H1 (cell line): ENCODE measurements around the gene NDUFAB1.
"Not testable (repeated sequence)": the region's sequence is repeated elsewhere in the genome, so short reads cannot be mapped to it uniquely, and the experiment has no call there.

ENCODE experiments used
- CTCF ChIP-seq, 3 experiments: IDR thresholded peaks; 1 replicate in 2 of 3; 2 replicates in 1 of 3; pipeline versions ENCODE4 v1.5.1 to v1.6.1; 2011; ENCODE audit warnings: low read length in 3 of 3, mild to moderate bottlenecking in 3 of 3, inconsistent platforms in 2 of 3, low read depth in 1 of 3, moderate library complexity in 1 of 3; ENCODE audit not compliant: insufficient read depth in 1 of 3; ENCODE audit errors: control extremely low read depth in 1 of 3
- HDAC2 ChIP-seq, 2 experiments: fragments of 300-600 bp in 1 of 2; sonication (generic) in 1 of 2; IDR thresholded peaks; 2 replicates each; pipeline ENCODE4 v1.6.1; 2011 to 2012; ENCODE audit warnings: low read depth in 2 of 2, low read length in 2 of 2, mild to moderate bottlenecking in 2 of 2, moderate library complexity in 2 of 2, borderline replicate concordance in 1 of 2, inconsistent platforms in 1 of 2
- PHF8 ChIP-seq: fragments of 200-600 bp; sonication (generic); conservative IDR thresholded peaks from 2 replicates; pipeline ENCODE4 v1.7.1; 2012; ENCODE audit warnings: low read depth, mild to moderate bottlenecking, inconsistent platforms, low read length, moderate library complexity
- POLR2A ChIP-seq, 2 experiments: IDR thresholded peaks; 1 replicate in 1 of 2; 2 replicates in 1 of 2; pipeline ENCODE4 v1.6.1; 2011; ENCODE audit warnings: low read depth in 2 of 2, low read length in 2 of 2, mild to moderate bottlenecking in 2 of 2; ENCODE audit errors: control extremely low read depth in 1 of 2
- POLR2AphosphoS5 ChIP-seq: IDR thresholded peaks from 2 replicates; pipeline ENCODE4 v1.6.1; 2011; ENCODE audit warnings: low read depth, low read length
- RBBP5 ChIP-seq: IDR thresholded peaks from 2 replicates; pipeline ENCODE4 v1.7.1; 2012; ENCODE audit warnings: low read depth, mild to moderate bottlenecking, inconsistent platforms, low read length, moderate library complexity, borderline replicate concordance
- SP2 ChIP-seq: IDR thresholded peaks from 2 replicates; pipeline ENCODE4 v1.6.1; 2012; ENCODE audit warnings: mild to moderate bottlenecking, low read length, inconsistent platforms
- SRF ChIP-seq: IDR thresholded peaks from 2 replicates; pipeline ENCODE4 v1.6.1; 2011; ENCODE audit warnings: mild to moderate bottlenecking, low read depth, low read length, moderate library complexity
- YY1 ChIP-seq: IDR thresholded peaks from 2 replicates; pipeline ENCODE4 v1.6.1; 2011; ENCODE audit warnings: low read depth, mild to moderate bottlenecking, low read length
- ZNF274 ChIP-seq: IDR thresholded peaks from 2 replicates; pipeline ENCODE4 v1.7.0; 2012; ENCODE audit warnings: low read length, borderline replicate concordance; ENCODE audit errors: extremely low read depth

- not testable (repeated sequence) for TF ChIP-seq SP2; CTCF (IDR thresholded peaks at IDR 0.05; ENCODE audit: control extremely low read depth in 1 of 3, insufficient read depth in 1 of 3, low read depth in 1 of 3, low read length in 3 of 3); POLR2A (IDR thresholded peaks at IDR 0.05; ENCODE audit: control extremely low read depth in 1 of 2, low read depth in 2 of 2, low read length in 2 of 2); RBBP5; PHF8; HDAC2 (IDR thresholded peaks at IDR 0.05; ENCODE audit: borderline replicate concordance in 1 of 2, low read depth in 2 of 2, low read length in 2 of 2); ZNF274; SRF; POLR2AphosphoS5; YY1
Measured at GRCh38 chr16:23540817-23541178, 55.3 kb downstream of the NDUFAB1 start.
